Astrocyte (in vitro differentiated cells and primary cell): ENCODE measurements around the gene GNAQ. TPM values are rescaled to one million over a fixed set of nuclear protein-coding genes. Genes with fewer than 3 reads are reported as not detected.

Experiments used
- DNase-seq: peaks from one replicate; pipeline ENCODE4 v3.0.0-alpha.2; 2010; ENCODE audit warnings: low read depth
- FAIRE-seq: peaks from 2 replicates; lab custom pipeline; 2011; peaks lifted over from hg19 to GRCh38; lab: Jason Lieb, UNC
- H2AFZ ChIP-seq: 2 replicates; pipeline ENCODE4 v1.6.0; 2012; ENCODE audit warnings: low read depth, low read length, inconsistent platforms
- H3K27ac ChIP-seq: 2 replicates; pipeline ENCODE4 v1.5.1; 2011; ENCODE audit warnings: low read depth, low read length, inconsistent platforms
- H3K27me3 ChIP-seq: 2 replicates; pipeline ENCODE4 v1.6.0; 2011; ENCODE audit warnings: low read length, inconsistent platforms; ENCODE audit not compliant: insufficient read depth
- H3K36me3 ChIP-seq: 2 replicates; pipeline ENCODE4 v1.5.1; 2011; ENCODE audit warnings: low read length, inconsistent platforms; ENCODE audit not compliant: insufficient read depth
- H3K4me1 ChIP-seq: 2 replicates; pipeline ENCODE4 v1.5.1; 2011; ENCODE audit warnings: low read length, inconsistent platforms; ENCODE audit not compliant: insufficient read depth
- H3K4me2 ChIP-seq: 2 replicates; pipeline ENCODE4 v1.6.0; 2012; ENCODE audit warnings: low read length, inconsistent platforms
- H3K4me3 ChIP-seq: 2 replicates; pipeline ENCODE4 v1.5.1; 2011; ENCODE audit warnings: low read depth, mild to moderate bottlenecking, low read length, inconsistent platforms; ENCODE audit not compliant: insufficient read depth
- H3K79me2 ChIP-seq: 2 replicates; pipeline ENCODE4 v1.6.0; 2012; ENCODE audit warnings: mild to moderate bottlenecking, low read length, inconsistent platforms; ENCODE audit not compliant: insufficient read depth
- H3K9ac ChIP-seq: 2 replicates; pipeline ENCODE4 v1.6.0; 2012; ENCODE audit warnings: mild to moderate bottlenecking, low read length, inconsistent platforms
- H3K9me3 ChIP-seq: 2 replicates; pipeline ENCODE4 v1.5.1; 2012; ENCODE audit warnings: low read depth, mild to moderate bottlenecking, low read length, inconsistent platforms; ENCODE audit not compliant: insufficient read depth
- H4K20me1 ChIP-seq: 2 replicates; pipeline ENCODE4 v1.6.0; 2012; ENCODE audit warnings: low read length, inconsistent platforms; ENCODE audit not compliant: insufficient read depth
- H3K27ac Mint-ChIP-seq: one replicate; pipeline ENCODE4 v1.8.0; 2021; ENCODE audit warnings: mild to moderate bottlenecking, mixed read lengths; ENCODE audit not compliant: unreplicated experiment
- H3K27me3 Mint-ChIP-seq: one replicate; pipeline ENCODE4 v1.8.0; 2021; ENCODE audit warnings: low read depth, mixed read lengths; ENCODE audit not compliant: unreplicated experiment
- H3K36me3 Mint-ChIP-seq: one replicate; pipeline ENCODE4 v1.8.0; 2021; ENCODE audit warnings: low read depth, mixed read lengths; ENCODE audit not compliant: unreplicated experiment
- H3K4me1 Mint-ChIP-seq: one replicate; pipeline ENCODE4 v1.8.0; 2021; ENCODE audit warnings: low read depth, mixed read lengths; ENCODE audit not compliant: unreplicated experiment
- H3K4me3 Mint-ChIP-seq: one replicate; pipeline ENCODE4 v1.8.0; 2021; ENCODE audit warnings: mild to moderate bottlenecking, moderate library complexity, mixed read lengths; ENCODE audit not compliant: unreplicated experiment
- H3K9me3 Mint-ChIP-seq: one replicate; pipeline ENCODE4 v1.8.0; 2021; ENCODE audit warnings: mild to moderate bottlenecking, mixed read lengths; ENCODE audit not compliant: unreplicated experiment
- CTCF ChIP-seq: IDR thresholded peaks from 2 replicates; pipeline ENCODE4 v1.5.1; 2011; ENCODE audit warnings: low read depth, mild to moderate bottlenecking, inconsistent platforms, low read length, moderate library complexity; ENCODE audit not compliant: insufficient read depth
- EZH2 ChIP-seq: IDR thresholded peaks from 2 replicates; pipeline ENCODE4 v1.6.1; 2012; ENCODE audit warnings: mild to moderate bottlenecking, low read length, inconsistent platforms; ENCODE audit not compliant: insufficient read depth
- total RNA-seq: library from RNA; stranded (reverse); gene quantifications from 2 replicates; pipeline ENCODE4 v1.2.1, GENCODE V29; 2021

The GNAQ gene
- total RNA-seq, 1 donor from 2014 or later, result 74.9 TPM

GRCh38 chr9:77927265-77927664, 104.3 kb downstream of the GNAQ start:
- H3K4me1 ChIP-seq, result peaks cover 23% of the 10 kb centered on the region
- H2AFZ ChIP-seq, result no peak overlapping the region
- H3K9ac ChIP-seq, result peak overlapping the region; percentile 19
- H3K36me3 ChIP-seq, result no peaks in the 10 kb centered on the region
- peak overlapping the region; percentile 58 for H3K27ac ChIP-seq
- no peaks in the 10 kb centered on the region for H3K9me3 ChIP-seq
- H3K4me1 Mint-ChIP-seq, result peaks cover 40% of the 10 kb centered on the region
- H4K20me1 ChIP-seq, result peaks cover 7% of the 10 kb centered on the region
- H3K27ac Mint-ChIP-seq, result no peak overlapping the region
- DNase-seq (peak; percentile 71), FAIRE-seq (no peak)
- H3K79me2 ChIP-seq, result peaks cover 45% of the 10 kb centered on the region
- TF ChIP-seq EZH2 (no peak), CTCF (no peak)
- no peaks in the 10 kb centered on the region for H3K27me3 Mint-ChIP-seq
- H3K4me3 ChIP-seq, result no peak overlapping the region
- peaks cover 1% of the 10 kb centered on the region for H3K36me3 Mint-ChIP-seq
- H3K27me3 ChIP-seq, result no peaks in the 10 kb centered on the region
- peak overlapping the region; percentile 68 for H3K4me2 ChIP-seq
- H3K9me3 Mint-ChIP-seq, result no peaks in the 10 kb centered on the region
- no peak overlapping the region for H3K4me3 Mint-ChIP-seq

- peak overlapping the region; percentile 27 for H3K4me3 Mint-ChIP-seq
- H3K36me3 ChIP-seq, result no peaks in the 10 kb centered on the region
- peak; percentile 73 for FAIRE-seq
Measured at GRCh38 chr9:77926371-77926878, 105.2 kb downstream of the GNAQ start.

More at GRCh38 chr9:77926371-77926878, 105.2 kb downstream of the GNAQ start:
- Mint-ChIP-seq H3K27me3 (no peaks in the 10 kb centered on the region), H3K36me3 (peaks cover 4% of the 10 kb centered on the region), H3K9me3 (no peaks in the 10 kb centered on the region), H3K27ac (peak overlapping the region; percentile 22), H3K4me1 (peaks cover 42% of the 10 kb centered on the region)
- H3K4me3 ChIP-seq, result no peak overlapping the region
- H3K4me1 ChIP-seq, result peaks cover 23% of the 10 kb centered on the region
- H3K27me3 ChIP-seq, result no peaks in the 10 kb centered on the region
- H4K20me1 ChIP-seq, result peaks cover 10% of the 10 kb centered on the region
- H3K27ac ChIP-seq, result peak overlapping the region; percentile 58
- H3K4me2 ChIP-seq, result peak overlapping the region; percentile 68
- H3K9ac ChIP-seq, result peak overlapping the region; percentile 19
- DNase-seq, result peak; percentile 87
- H3K9me3 ChIP-seq, result no peaks in the 10 kb centered on the region
- no peak overlapping the region for H2AFZ ChIP-seq
- TF ChIP-seq CTCF (no peak), EZH2 (no peak)
- H3K79me2 ChIP-seq, result peaks cover 38% of the 10 kb centered on the region
